Neuron (in vitro differentiated cells): ENCODE measurements around the gene LGSN.
"Not testable (repeated sequence)": the region's sequence is repeated elsewhere in the genome, so short reads cannot be mapped to it uniquely, and the experiment has no call there.

ENCODE experiments used
- H2AFZ ChIP-seq: one replicate; pipeline ENCODE4 v1.6.1; 2013; ENCODE audit warnings: low read depth, mild to moderate bottlenecking, inconsistent platforms, low read length, moderate library complexity
- H3K27me3 ChIP-seq: one replicate; pipeline ENCODE4 v1.6.1; 2013; ENCODE audit warnings: low read length; ENCODE audit not compliant: insufficient read depth
- H3K36me3 ChIP-seq: one replicate; pipeline ENCODE4 v1.6.1; 2013; ENCODE audit warnings: low read length; ENCODE audit not compliant: insufficient read depth
- H3K4me1 ChIP-seq: one replicate; pipeline ENCODE4 v1.6.1; 2013; ENCODE audit warnings: low read length; ENCODE audit not compliant: insufficient read depth
- H3K4me3 ChIP-seq: 2 replicates; pipeline ENCODE4 v1.5.1; 2013; ENCODE audit warnings: mild to moderate bottlenecking, low read length, moderate library complexity
- H3K9me3 ChIP-seq: one replicate; pipeline ENCODE4 v1.6.1; 2013; ENCODE audit warnings: low read length

The LGSN gene

DNA sequence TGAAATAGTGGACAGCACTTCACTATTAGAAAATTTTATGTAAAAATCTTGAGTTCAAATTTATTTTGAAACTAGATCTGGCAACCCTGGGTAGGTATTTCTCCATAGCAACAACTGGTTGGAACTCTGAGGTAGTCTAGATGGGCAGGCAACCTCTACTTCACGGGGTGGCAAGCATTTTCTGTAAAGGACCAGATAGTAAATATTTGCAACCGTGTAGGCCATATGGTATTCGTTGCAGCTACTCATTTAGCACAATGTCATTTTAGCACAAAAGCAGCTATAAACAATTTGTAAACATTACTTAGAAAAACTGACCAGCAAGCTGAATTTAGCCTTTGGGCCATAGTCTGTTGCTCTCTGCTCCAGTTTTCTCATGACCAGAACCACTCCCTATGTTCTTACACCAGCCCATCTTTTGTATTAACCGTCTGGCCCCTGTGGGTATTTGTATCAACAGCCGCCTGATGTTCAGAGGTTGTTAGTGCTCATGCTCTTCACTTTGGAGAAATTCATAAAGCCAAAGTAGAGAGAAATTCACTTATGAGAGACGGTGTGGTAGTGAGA lies 29.2 kb downstream of the LGSN start:
- no peaks in the 10 kb centered on the region for H3K27me3 ChIP-seq
- no peak overlapping the region for H3K4me3 ChIP-seq
- H3K9me3 ChIP-seq: no peaks in the 10 kb centered on the region
- H3K36me3 ChIP-seq: no peaks in the 10 kb centered on the region
- no peak overlapping the region for H2AFZ ChIP-seq
- no peaks in the 10 kb centered on the region for H3K4me1 ChIP-seq

DNA sequence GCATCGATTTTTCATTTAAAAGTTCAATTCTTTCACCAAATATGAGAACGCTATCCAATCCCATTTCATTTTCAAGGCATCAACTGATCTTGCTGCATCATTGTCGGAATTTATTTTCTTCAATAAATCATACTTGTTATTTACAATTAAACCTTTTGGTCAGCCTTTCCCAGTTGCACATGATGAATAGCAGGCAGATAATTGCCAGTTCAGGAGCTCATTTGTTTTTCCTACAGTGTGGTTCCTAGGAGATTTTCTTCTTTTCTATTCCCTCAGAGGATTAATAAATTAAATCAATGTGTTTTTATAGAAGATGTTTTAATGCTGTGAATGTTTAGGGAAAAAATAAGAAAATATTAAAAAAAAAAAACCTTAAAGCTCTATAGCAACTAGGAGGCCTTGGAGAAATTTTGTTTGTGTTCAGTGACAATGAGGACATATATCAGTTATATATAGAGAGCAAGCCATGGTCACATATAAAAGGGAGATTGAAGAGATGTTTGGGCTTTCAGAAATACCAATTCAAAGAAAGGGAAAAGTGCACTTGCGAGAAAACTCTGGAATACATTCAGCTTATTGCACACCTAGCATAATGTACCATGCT lies 30.4 kb downstream of the LGSN start:
- no peaks in the 10 kb centered on the region for H3K9me3 ChIP-seq
- H2AFZ ChIP-seq: no peak overlapping the region
- H3K27me3 ChIP-seq: no peaks in the 10 kb centered on the region
- H3K4me3 ChIP-seq: no peak overlapping the region
- no peaks in the 10 kb centered on the region for H3K4me1 ChIP-seq
- no peaks in the 10 kb centered on the region for H3K36me3 ChIP-seq

DNA sequence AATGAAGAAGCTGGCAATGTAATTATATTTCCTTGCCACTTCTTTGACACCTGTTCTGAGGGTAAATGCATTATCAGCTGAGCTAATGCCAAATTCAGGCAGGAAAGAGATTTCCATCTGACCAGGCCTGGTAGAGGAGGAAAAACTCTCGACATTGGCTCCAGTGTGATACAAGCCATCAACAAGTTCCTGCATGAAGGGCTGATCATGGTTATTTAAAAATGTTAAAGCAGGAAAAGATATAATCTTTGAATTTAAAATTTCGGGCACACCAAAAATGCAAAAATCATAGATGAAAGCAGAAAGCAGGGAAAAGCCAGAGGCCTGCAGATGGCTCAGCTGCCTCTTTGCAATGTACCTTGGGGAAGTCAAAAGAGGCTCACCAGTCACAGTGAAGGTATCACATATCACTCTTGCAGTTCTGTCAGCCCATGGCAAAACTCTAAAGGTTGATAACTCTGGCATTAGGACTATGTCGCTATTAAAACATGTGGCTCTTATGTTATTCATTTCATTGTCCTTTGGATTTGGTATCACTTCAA lies 39.1 kb downstream of the LGSN start:
- Histone ChIP-seq H2AFZ (no peak overlapping the region), H3K9me3 (no peaks in the 10 kb centered on the region), H3K36me3 (no peaks in the 10 kb centered on the region), H3K27me3 (no peaks in the 10 kb centered on the region), H3K4me1 (no peaks in the 10 kb centered on the region), H3K4me3 (no peak overlapping the region)

DNA sequence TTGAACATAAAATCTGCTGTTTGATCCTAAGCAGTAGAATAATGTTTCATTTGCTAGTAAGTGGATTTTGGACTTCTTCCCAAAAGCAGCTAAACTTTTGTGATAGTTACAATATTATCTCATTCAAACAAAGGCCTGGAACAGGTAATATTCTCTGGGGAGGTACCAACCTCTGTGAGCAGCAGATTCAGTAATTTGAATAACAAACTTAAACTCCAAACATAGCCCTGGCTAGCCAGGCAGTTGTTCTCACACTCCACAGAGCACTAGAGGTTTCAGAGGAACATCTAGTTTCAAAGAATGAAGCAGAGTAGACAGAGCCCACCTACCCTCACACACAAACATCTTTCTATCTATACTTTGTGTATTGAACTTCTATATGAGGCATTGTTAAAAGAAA lies 40.9 kb downstream of the LGSN start:
- Histone ChIP-seq H3K4me3 (no peak overlapping the region), H3K36me3 (no peaks in the 10 kb centered on the region), H2AFZ (no peak overlapping the region), H3K9me3 (no peaks in the 10 kb centered on the region), H3K27me3 (no peaks in the 10 kb centered on the region), H3K4me1 (no peaks in the 10 kb centered on the region)

DNA sequence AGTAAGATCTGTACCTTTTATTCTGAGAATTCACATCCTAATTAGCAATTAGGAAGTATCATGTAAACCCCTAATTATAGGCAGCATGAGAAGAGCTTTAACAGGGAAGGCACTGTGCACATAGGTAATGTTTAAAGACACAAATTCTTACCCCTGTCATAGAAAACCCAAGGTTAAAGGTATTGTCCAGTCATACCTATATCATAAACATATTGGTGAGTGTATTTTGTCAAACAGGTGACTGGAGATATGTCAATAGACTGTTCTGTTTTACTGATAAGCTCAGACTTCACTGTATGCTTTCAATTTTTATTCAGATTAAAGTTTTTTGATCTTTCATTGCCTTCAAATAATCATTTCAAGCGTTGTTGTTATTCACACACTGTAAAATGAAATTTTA lies 43.8 kb downstream of the LGSN start:
- no peak overlapping the region for H3K4me3 ChIP-seq
- H3K27me3 ChIP-seq: no peaks in the 10 kb centered on the region
- H2AFZ ChIP-seq: no peak overlapping the region
- H3K36me3 ChIP-seq: no peaks in the 10 kb centered on the region
- no peaks in the 10 kb centered on the region for H3K4me1 ChIP-seq
- no peaks in the 10 kb centered on the region for H3K9me3 ChIP-seq

GRCh38 chr6:63274795-63275430 lies 44.9 kb downstream of the LGSN start:
- H2AFZ ChIP-seq, H3K36me3 ChIP-seq: not testable (repeated sequence)

GRCh38 chr6:63272397-63272796 lies 47.4 kb downstream of the LGSN start:
- Histone ChIP-seq H3K4me3 (no peak overlapping the region), H3K27me3 (no peaks in the 10 kb centered on the region), H3K4me1 (no peaks in the 10 kb centered on the region), H3K9me3 (no peaks in the 10 kb centered on the region), H2AFZ (no peak overlapping the region), H3K36me3 (no peaks in the 10 kb centered on the region)

More at GRCh38 chr6:63274795-63275430, 44.9 kb downstream of the LGSN start:
- not testable (repeated sequence) for H3K4me1 ChIP-seq, H3K4me3 ChIP-seq, H3K27me3 ChIP-seq, H3K9me3 ChIP-seq

GRCh38 chr6:63269470-63269869 lies 50.3 kb downstream of the LGSN start:
- Histone ChIP-seq H3K4me1 (no peaks in the 10 kb centered on the region), H3K4me3 (no peak overlapping the region), H3K9me3 (no peaks in the 10 kb centered on the region), H3K36me3 (no peaks in the 10 kb centered on the region), H3K27me3 (no peaks in the 10 kb centered on the region), H2AFZ (no peak overlapping the region)

DNA sequence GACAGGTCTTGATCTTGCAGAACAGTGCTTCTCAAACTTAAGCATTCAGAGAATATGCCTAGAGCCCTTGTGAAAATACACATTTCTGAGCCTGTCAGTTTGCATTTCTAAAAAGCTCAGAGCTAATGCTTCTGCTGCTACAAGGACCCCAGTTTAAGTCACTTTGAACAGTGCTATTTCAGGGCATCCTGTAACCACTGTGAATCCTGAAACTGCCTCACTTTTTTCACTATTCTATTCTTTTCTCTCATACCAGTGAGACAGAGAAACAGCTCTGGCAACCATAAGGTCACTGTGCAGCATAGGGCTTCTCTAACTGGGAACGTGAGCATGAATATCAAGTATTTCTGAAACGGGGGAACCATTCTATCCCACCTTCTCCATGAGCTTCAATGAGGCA lies 51.2 kb downstream of the LGSN start:
- no peaks in the 10 kb centered on the region for H3K9me3 ChIP-seq
- H3K36me3 ChIP-seq: no peaks in the 10 kb centered on the region
- no peak overlapping the region for H2AFZ ChIP-seq
- no peak overlapping the region for H3K4me3 ChIP-seq
- H3K4me1 ChIP-seq: no peaks in the 10 kb centered on the region
- no peaks in the 10 kb centered on the region for H3K27me3 ChIP-seq

- Histone ChIP-seq H3K4me3 (no peak overlapping the region), H3K27me3 (no peaks in the 10 kb centered on the region), H2AFZ (no peak overlapping the region), H3K4me1 (no peaks in the 10 kb centered on the region), H3K9me3 (no peaks in the 10 kb centered on the region), H3K36me3 (no peaks in the 10 kb centered on the region)
These were observed 52.0 kb downstream of the LGSN start for GRCh38 chr6:63267828-63268227.

- Histone ChIP-seq H3K36me3 (no peaks in the 10 kb centered on the region), H3K27me3 (no peaks in the 10 kb centered on the region), H2AFZ (no peak overlapping the region), H3K4me3 (no peak overlapping the region), H3K9me3 (no peaks in the 10 kb centered on the region), H3K4me1 (no peaks in the 10 kb centered on the region)
These were observed 52.7 kb downstream of the LGSN start for GRCh38 chr6:63267046-63267445.

GRCh38 chr6:63263444-63263843 lies 56.3 kb downstream of the LGSN start:
- no peaks in the 10 kb centered on the region for H3K36me3 ChIP-seq
- no peak overlapping the region for H3K4me3 ChIP-seq
- H2AFZ ChIP-seq: no peak overlapping the region
- H3K9me3 ChIP-seq: no peaks in the 10 kb centered on the region
- no peaks in the 10 kb centered on the region for H3K27me3 ChIP-seq
- H3K4me1 ChIP-seq: no peaks in the 10 kb centered on the region

DNA sequence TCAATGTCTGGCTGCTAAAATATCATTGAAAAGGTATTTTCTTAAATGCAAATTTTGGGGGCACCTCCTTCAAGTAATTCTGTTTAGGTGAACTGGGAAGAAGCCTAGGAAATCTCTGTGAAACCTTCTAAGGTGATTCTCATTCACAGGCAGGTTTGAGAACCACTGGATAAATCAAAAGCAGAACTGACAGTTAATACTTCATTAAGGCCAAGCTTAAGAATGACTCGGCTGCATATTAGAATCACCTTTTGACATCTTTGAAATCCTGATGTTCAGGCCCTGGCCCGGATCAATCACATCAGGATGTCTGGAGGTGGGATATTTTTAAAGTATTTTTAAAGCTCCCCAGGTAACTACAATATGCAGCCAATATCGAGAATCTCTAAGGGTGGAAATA lies 58.0 kb downstream of the LGSN start:
- Histone ChIP-seq H3K27me3 (no peaks in the 10 kb centered on the region), H3K36me3 (no peaks in the 10 kb centered on the region), H3K4me1 (no peaks in the 10 kb centered on the region), H3K9me3 (no peaks in the 10 kb centered on the region), H2AFZ (no peak overlapping the region), H3K4me3 (no peak overlapping the region)
